HepG2 (cell line): ENCODE data around the gene ADAM8. TPM values are rescaled to one million over a fixed set of nuclear protein-coding genes. Genes with fewer than 3 reads are reported as not detected.
A peak's percentile ranks its signal among the peaks of the same experiment; 100 is the strongest.

Source experiments
- CBX5 ChIP-seq: sonication (generic); formaldehyde crosslinking; IDR thresholded peaks from 2 replicates; pipeline ENCODE4 v1.4.0; 2020; ENCODE audit warnings: missing genetic modification reagents, borderline replicate concordance
- JARID2 ChIP-seq: sonication (generic); formaldehyde crosslinking; IDR thresholded peaks from 2 replicates; pipeline ENCODE4 v1.8.1; 2023; ENCODE audit warnings: missing genetic modification reagents, inconsistent platforms; ENCODE audit not compliant: insufficient replicate concordance
- RFX3 ChIP-seq: IDR thresholded peaks from 2 replicates; pipeline ENCODE4 v1.6.1; 2016; ENCODE audit warnings: missing biosample characterization, missing genetic modification reagents
- RXRA ChIP-seq: sonication (generic); formaldehyde crosslinking; IDR thresholded peaks from 2 replicates; pipeline ENCODE4 v1.5.1; 2020; ENCODE audit warnings: missing genetic modification reagents
- SKI ChIP-seq: fragments of 450-650 bp; IDR thresholded peaks from one replicate; pipeline ENCODE4 v1.6.1; 2018; ENCODE audit warnings: mild to moderate bottlenecking; ENCODE audit not compliant: partially characterized antibody
- SOX6 ChIP-seq, 2 experiments: fragments of 450-650 bp in 1 of 2; sonication (generic) in 1 of 2; formaldehyde crosslinking in 1 of 2; IDR thresholded peaks; 2 replicates each; pipeline versions ENCODE4 v1.4.0 to v1.6.1; 2017 to 2020; ENCODE audit warnings: antibody characterized with exemption in 1 of 2, mild to moderate bottlenecking in 1 of 2, missing genetic modification reagents in 1 of 2
- SP1 ChIP-seq, 2 experiments: fragments of 450-650 bp in 1 of 2; sonication (generic) in 1 of 2; formaldehyde crosslinking in 1 of 2; IDR thresholded peaks; 2 replicates each; pipeline versions ENCODE4 v1.4.0 to v1.6.1; 2016 to 2020; ENCODE audit warnings: missing genetic modification reagents in 1 of 2
- THAP11 ChIP-seq: IDR thresholded peaks from 2 replicates; pipeline ENCODE4 v1.6.1; 2016; ENCODE audit warnings: missing biosample characterization, missing genetic modification reagents
- ZNF225 ChIP-seq: sonication (generic); formaldehyde crosslinking; IDR thresholded peaks from 2 replicates; pipeline ENCODE4 v1.4.0; 2020; ENCODE audit warnings: mild to moderate bottlenecking, missing genetic modification reagents
- ZNF350 ChIP-seq: sonication (generic); formaldehyde crosslinking; IDR thresholded peaks from 2 replicates; pipeline ENCODE4 v1.4.0; 2020; ENCODE audit warnings: mild to moderate bottlenecking, low read depth, missing genetic modification reagents, borderline replicate concordance
- ZNF556 ChIP-seq: sonication (generic); formaldehyde crosslinking; IDR thresholded peaks from 2 replicates; pipeline ENCODE4 v1.4.0; 2020; ENCODE audit warnings: mild to moderate bottlenecking, missing genetic modification reagents, borderline replicate concordance
- ZNF75D ChIP-seq: sonication (generic); formaldehyde crosslinking; IDR thresholded peaks from 2 replicates; pipeline ENCODE4 v1.8.1; 2023; ENCODE audit warnings: missing genetic modification reagents, mild to moderate bottlenecking, borderline replicate concordance
- ZNF891 ChIP-seq: sonication (generic); formaldehyde crosslinking; IDR thresholded peaks from 2 replicates; pipeline ENCODE4 v1.5.0; 2020; ENCODE audit warnings: mild to moderate bottlenecking, missing genetic modification reagents
- ZSCAN21 ChIP-seq: sonication (generic); formaldehyde crosslinking; IDR thresholded peaks from 2 replicates; pipeline ENCODE4 v1.8.0; 2022; ENCODE audit warnings: mild to moderate bottlenecking, missing genetic modification reagents, moderate library complexity, borderline replicate concordance
- polyA plus RNA-seq, 8 experiments: library from polyadenylated mRNA; depleted of rRNA in 3 of 8; stranded (reverse) in 7 of 8; unstranded in 1 of 8; fragments of >200 nt; fragmentation: Illumina TruSeq in 4 of 8; extraction: Trizol in 4 of 8; gene quantifications; 2 replicates each; pipeline versions ENCODE4 v1.2.1 to v1.2.3, GENCODE V29; 2011 to 2016; ENCODE audit warnings: low read depth in 4 of 8, missing spikeins in 1 of 8, mixed read lengths in 1 of 8; ENCODE audit not compliant: insufficient read depth in 1 of 8
- total RNA-seq, 5 experiments: library from RNA; depleted of rRNA; stranded (reverse); fragments of >200 nt; fragmentation: Illumina TruSeq; extraction: Trizol; gene quantifications; 2 replicates each; pipeline ENCODE4 v1.2.3, GENCODE V29; 2016; ENCODE audit warnings: low read depth in 1 of 5
- TF ChIP-seq, protein P1 (sequence below): IDR thresholded peaks from 2 replicates; pipeline ENCODE4 v1.6.1; 2018; ENCODE audit warnings: missing genetic modification reagents
- TF ChIP-seq, protein P2 (sequence below): sonication (generic); formaldehyde crosslinking; IDR thresholded peaks from 2 replicates; pipeline ENCODE4 v1.5.0; 2020; ENCODE audit warnings: mild to moderate bottlenecking, missing genetic modification reagents, moderate library complexity
- TF ChIP-seq, protein P3 (sequence below): IDR thresholded peaks from 2 replicates; pipeline ENCODE4 v1.6.1; 2016; ENCODE audit warnings: missing compliant biosample characterization, missing genetic modification reagents, borderline replicate concordance
- TF ChIP-seq, protein P4 (sequence below): sonication (generic); formaldehyde crosslinking; IDR thresholded peaks from 2 replicates; pipeline ENCODE4 v1.5.1; 2020; ENCODE audit warnings: mild to moderate bottlenecking, missing genetic modification reagents
- TF ChIP-seq, protein P5 (sequence below): sonication (generic); formaldehyde crosslinking; IDR thresholded peaks from 2 replicates; pipeline ENCODE4 v1.9.0; 2022; ENCODE audit warnings: missing genetic modification reagents, mild to moderate bottlenecking, borderline replicate concordance

ADAM8 gene
- total and polyA plus RNA-seq, 2 of the 13 experiments (the other 11 are each of a cell fraction or from before 2014, with no cell fraction given) = 0.24 to 0.93 TPM

DNA sequence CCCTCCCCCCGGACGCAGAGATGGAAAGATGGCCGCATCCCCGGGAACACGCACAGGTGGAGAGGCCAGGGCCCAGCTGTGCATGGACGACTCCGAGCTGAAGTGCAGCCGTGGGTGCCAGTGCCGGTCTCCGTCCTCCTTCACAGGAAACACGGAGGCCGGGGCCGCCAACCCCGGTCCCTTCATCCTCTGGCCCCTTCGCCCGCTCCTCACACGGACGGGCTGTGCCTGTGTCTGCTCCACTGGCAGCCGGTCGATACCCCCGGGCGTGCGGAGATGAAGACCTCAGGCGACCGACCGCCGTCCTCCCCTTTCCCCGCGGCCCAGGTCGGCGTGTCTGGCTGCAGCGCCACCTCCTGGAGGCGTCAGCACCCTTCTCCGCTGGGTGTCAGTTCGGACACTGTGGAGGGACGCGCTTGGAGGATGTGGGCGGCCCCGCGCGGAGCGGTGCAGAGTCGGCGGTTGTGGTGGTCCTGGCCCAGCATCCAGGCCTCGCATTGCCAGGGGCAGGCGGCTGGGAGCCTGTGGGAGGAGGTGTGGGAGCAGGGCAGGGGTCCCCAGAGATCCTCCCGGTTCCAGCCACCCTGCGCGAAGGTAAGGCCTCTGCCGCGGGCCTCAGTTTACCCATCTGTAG lies 41.9 kb upstream of the ADAM8 start (continued):
- TF ChIP-seq SP1 (IDR thresholded peaks at IDR 0.05) (no peak), SP1 (CRISPR knock-in tag; IDR thresholded peaks at IDR 0.05) (peak; percentile 68), ZNF75D (no peak), RXRA (CRISPR knock-in tag) (peak; percentile 86), ZNF556 (peak; percentile 76; the same call in 1 of the 2 replicates), JARID2 (CRISPR knock-in tag) (peak; percentile 87), THAP11 (CRISPR knock-in tag) (0 out of 2 replicates have a peak, but pooled peaks have one; percentile 36), ZNF350 (peak; percentile 70), SOX6 (IDR thresholded peaks at IDR 0.05) (no peak), SOX6 (CRISPR knock-in tag; IDR thresholded peaks at IDR 0.05) (peak; percentile 28; the same call in 1 of the 2 replicates), CBX5 (CRISPR knock-in tag) (0 out of 2 replicates have a peak, but pooled peaks have one; percentile 40), SKI (peak; percentile 63), RFX3 (CRISPR knock-in tag) (no peak), ZNF891 (CRISPR knock-in tag) (peak; percentile 58; the same call in 1 of the 2 replicates), ZNF225 (peak; percentile 64; the same call in 1 of the 2 replicates), ZSCAN21 (CRISPR knock-in tag) (peak; percentile 65; the same call in 1 of the 2 replicates)
- TF ChIP-seq, protein P1, sequence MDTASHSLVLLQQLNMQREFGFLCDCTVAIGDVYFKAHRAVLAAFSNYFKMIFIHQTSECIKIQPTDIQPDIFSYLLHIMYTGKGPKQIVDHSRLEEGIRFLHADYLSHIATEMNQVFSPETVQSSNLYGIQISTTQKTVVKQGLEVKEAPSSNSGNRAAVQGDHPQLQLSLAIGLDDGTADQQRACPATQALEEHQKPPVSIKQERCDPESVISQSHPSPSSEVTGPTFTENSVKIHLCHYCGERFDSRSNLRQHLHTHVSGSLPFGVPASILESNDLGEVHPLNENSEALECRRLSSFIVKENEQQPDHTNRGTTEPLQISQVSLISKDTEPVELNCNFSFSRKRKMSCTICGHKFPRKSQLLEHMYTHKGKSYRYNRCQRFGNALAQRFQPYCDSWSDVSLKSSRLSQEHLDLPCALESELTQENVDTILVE = no peak
- TF ChIP-seq, protein P2, sequence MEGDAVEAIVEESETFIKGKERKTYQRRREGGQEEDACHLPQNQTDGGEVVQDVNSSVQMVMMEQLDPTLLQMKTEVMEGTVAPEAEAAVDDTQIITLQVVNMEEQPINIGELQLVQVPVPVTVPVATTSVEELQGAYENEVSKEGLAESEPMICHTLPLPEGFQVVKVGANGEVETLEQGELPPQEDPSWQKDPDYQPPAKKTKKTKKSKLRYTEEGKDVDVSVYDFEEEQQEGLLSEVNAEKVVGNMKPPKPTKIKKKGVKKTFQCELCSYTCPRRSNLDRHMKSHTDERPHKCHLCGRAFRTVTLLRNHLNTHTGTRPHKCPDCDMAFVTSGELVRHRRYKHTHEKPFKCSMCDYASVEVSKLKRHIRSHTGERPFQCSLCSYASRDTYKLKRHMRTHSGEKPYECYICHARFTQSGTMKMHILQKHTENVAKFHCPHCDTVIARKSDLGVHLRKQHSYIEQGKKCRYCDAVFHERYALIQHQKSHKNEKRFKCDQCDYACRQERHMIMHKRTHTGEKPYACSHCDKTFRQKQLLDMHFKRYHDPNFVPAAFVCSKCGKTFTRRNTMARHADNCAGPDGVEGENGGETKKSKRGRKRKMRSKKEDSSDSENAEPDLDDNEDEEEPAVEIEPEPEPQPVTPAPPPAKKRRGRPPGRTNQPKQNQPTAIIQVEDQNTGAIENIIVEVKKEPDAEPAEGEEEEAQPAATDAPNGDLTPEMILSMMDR (CRISPR knock-in tag) = peak; percentile 98
- TF ChIP-seq, protein P3, sequence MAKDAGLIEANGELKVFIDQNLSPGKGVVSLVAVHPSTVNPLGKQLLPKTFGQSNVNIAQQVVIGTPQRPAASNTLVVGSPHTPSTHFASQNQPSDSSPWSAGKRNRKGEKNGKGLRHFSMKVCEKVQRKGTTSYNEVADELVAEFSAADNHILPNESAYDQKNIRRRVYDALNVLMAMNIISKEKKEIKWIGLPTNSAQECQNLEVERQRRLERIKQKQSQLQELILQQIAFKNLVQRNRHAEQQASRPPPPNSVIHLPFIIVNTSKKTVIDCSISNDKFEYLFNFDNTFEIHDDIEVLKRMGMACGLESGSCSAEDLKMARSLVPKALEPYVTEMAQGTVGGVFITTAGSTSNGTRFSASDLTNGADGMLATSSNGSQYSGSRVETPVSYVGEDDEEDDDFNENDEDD (CRISPR knock-in tag) = peak; percentile 39; the same call in 1 of the 2 replicates
- TF ChIP-seq, protein P4, sequence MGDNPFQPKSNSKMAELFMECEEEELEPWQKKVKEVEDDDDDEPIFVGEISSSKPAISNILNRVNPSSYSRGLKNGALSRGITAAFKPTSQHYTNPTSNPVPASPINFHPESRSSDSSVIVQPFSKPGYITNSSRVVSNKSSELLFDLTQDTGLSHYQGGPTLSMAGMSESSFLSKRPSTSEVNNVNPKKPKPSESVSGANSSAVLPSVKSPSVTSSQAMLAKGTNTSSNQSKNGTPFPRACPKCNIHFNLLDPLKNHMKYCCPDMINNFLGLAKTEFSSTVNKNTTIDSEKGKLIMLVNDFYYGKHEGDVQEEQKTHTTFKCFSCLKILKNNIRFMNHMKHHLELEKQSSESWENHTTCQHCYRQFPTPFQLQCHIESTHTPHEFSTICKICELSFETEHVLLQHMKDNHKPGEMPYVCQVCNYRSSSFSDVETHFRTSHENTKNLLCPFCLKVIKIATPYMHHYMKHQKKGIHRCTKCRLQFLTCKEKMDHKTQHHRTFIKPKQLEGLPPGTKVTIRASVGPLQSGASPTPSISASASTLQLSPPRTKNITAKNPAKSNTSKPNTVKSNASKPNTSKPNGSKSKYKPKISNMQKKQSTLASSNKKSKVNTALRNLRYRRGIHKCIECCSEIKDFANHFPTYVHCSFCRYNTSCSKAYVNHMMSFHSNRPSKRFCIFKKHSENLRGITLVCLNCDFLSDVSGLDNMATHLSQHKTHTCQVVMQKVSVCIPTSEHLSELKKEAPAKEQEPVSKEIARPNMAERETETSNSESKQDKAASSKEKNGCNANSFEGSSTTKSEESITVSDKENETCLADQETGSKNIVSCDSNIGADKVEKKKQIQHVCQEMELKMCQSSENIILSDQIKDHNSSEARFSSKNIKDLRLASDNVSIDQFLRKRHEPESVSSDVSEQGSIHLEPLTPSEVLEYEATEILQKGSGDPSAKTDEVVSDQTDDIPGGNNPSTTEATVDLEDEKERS = 0 out of 2 replicates have a peak, but pooled peaks have one; percentile 41
- TF ChIP-seq, protein P5, sequence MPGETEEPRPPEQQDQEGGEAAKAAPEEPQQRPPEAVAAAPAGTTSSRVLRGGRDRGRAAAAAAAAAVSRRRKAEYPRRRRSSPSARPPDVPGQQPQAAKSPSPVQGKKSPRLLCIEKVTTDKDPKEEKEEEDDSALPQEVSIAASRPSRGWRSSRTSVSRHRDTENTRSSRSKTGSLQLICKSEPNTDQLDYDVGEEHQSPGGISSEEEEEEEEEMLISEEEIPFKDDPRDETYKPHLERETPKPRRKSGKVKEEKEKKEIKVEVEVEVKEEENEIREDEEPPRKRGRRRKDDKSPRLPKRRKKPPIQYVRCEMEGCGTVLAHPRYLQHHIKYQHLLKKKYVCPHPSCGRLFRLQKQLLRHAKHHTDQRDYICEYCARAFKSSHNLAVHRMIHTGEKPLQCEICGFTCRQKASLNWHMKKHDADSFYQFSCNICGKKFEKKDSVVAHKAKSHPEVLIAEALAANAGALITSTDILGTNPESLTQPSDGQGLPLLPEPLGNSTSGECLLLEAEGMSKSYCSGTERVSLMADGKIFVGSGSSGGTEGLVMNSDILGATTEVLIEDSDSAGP = peak; percentile 76; the same call in 1 of the 2 replicates
